ENCODE results near the gene EDDM3A. TPM values are rescaled to one million over a fixed set of nuclear protein-coding genes. Genes with fewer than 3 reads are reported as not detected.
A peak's percentile ranks its signal among the peaks of the same experiment; 100 is the strongest.

EDDM3A gene
- total and polyA plus RNA-seq, 10 of the 15 experiments (the other 5 are each of a cell fraction or from before 2014, with no cell fraction given): not detected

GRCh38 chr14:20751963-20752562, 6.4 kb downstream of the EDDM3A start:
- TF ChIP-seq CBX5 (IDR thresholded peaks at IDR 0.05; ENCODE audit: low read depth) (0 out of 2 replicates have a peak, but pooled peaks have one; percentile 36), PBX3 (IDR thresholded peaks at IDR 0.05; ENCODE audit: insufficient replicate concordance, low read depth, low read length) (no peak)
- intact Hi-C loops (cut with micrococcal nuclease; ENCODE audit: unreplicated experiment) (no loop called here), in situ Hi-C loops (cut with MboI) (no loop called here)
- no peak for FAIRE-seq
- Histone ChIP-seq H3K79me2 (ENCODE audit: control insufficient read depth, insufficient read depth, low read length) (no peaks in the 10 kb centered on the region), H2AFZ (ENCODE audit: control insufficient read depth, low read depth, low read length) (no peak overlapping the region), H3K27me3 (replicated peaks in 1 of 2; ENCODE audit: control insufficient read depth in 2 of 2, insufficient read depth in 2 of 2, low read length in 1 of 2) (no peaks in the 10 kb centered on the region), H3K27ac (ENCODE audit: control insufficient read depth, insufficient read depth) (no peak overlapping the region), H3K4me3 (no peak overlapping the region), H3K36me3 (ENCODE audit: control insufficient read depth in 2 of 2, insufficient read depth in 2 of 2, low read length in 1 of 2) (no peaks in the 10 kb centered on the region), H3K4me1 (ENCODE audit: control insufficient read depth, insufficient read depth, low read length) (no peaks in the 10 kb centered on the region), H3K9ac (ENCODE audit: control insufficient read depth, insufficient read depth, low read length) (no peak overlapping the region), H4K20me1 (ENCODE audit: control insufficient read depth, insufficient read depth) (no peaks in the 10 kb centered on the region), H3K4me2 (ENCODE audit: control insufficient read depth, insufficient read depth) (no peak overlapping the region), H3K9me3 (replicated peaks; ENCODE audit: control insufficient read depth, insufficient read depth, low read length) (peaks cover 9% of the 10 kb centered on the region; the same call in 2 of the 3 replicates)
- POLR2A ChIA-PET: no interaction called here
- DNase-seq (ENCODE audit: low read depth, low spot score): no peak
- CTCF ChIA-PET: no interaction called here
- BruUV-seq (replicated peaks): no TSS peak
- WGBS (ENCODE audit: insufficient coverage, insufficient replicate concordance, low lambda C conversion rate, missing lambda C conversion rate): 43% methylated on average over 5 of the region's 5 CpGs
- RAD21 ChIA-PET (ENCODE audit: unreplicated experiment): no interaction called here
- ATAC-seq: no peak
- SMC1A ChIA-PET (ENCODE audit: uncharacterized antibody, unreplicated experiment): no interaction called here

GRCh38 chr14:20754308-20754707, 8.6 kb downstream of the EDDM3A start:
- no peak overlapping the region for H3K4me3 ChIP-seq
- FAIRE-seq: no peak

More at GRCh38 chr14:20754308-20754707, 8.6 kb downstream of the EDDM3A start:
- DNase-seq (ENCODE audit: low read depth, low spot score): no peak
- H4K20me1 ChIP-seq (ENCODE audit: control insufficient read depth, insufficient read depth): no peaks in the 10 kb centered on the region
- H3K27ac ChIP-seq (ENCODE audit: control insufficient read depth, insufficient read depth): no peak overlapping the region
- ChIA-PET RAD21 (ENCODE audit: unreplicated experiment) (no interaction called here), POLR2A (no interaction called here), SMC1A (ENCODE audit: uncharacterized antibody, unreplicated experiment) (no interaction called here), CTCF (interaction anchor here (0.6 to 1.8 kb wide), 3 partner anchors 101 to 243 kb away, joined by 3 read pairs; no protein-coding TSS in a partner anchor)
- no peaks in the 10 kb centered on the region for H3K4me1 ChIP-seq (ENCODE audit: control insufficient read depth, insufficient read depth, low read length)
- no peaks in the 10 kb centered on the region for H3K36me3 ChIP-seq (ENCODE audit: control insufficient read depth in 2 of 2, insufficient read depth in 2 of 2, low read length in 1 of 2)
- intact Hi-C loops (cut with micrococcal nuclease; ENCODE audit: unreplicated experiment): no loop called here
- H3K9me3 ChIP-seq (replicated peaks; ENCODE audit: control insufficient read depth, insufficient read depth, low read length): peaks cover 9% of the 10 kb centered on the region; the same call in 2 of the 3 replicates
- no peak for TF ChIP-seq SMAD5 (IDR thresholded peaks at IDR 0.05; ENCODE audit: low read depth)
- TF ChIP-seq IRF3 (IDR thresholded peaks at IDR 0.05): no peak
- no peak for TF ChIP-seq DPF2 (IDR thresholded peaks at IDR 0.05)
- no peak for TF ChIP-seq NBN (IDR thresholded peaks at IDR 0.05)
- no peak for TF ChIP-seq SP1 (IDR thresholded peaks at IDR 0.05; ENCODE audit: low read depth, low read length)
- no peak for TF ChIP-seq ZBTB11 (CRISPR knock-in tag; IDR thresholded peaks at IDR 0.05)
- no peak overlapping the region for H2AFZ ChIP-seq (ENCODE audit: control insufficient read depth, low read depth, low read length)
- in situ Hi-C loops (cut with MboI): no loop called here
- ATAC-seq: no peak
- H3K9ac ChIP-seq (ENCODE audit: control insufficient read depth, insufficient read depth, low read length): no peak overlapping the region
- 56% methylated on average over 2 of the region's 2 CpGs for WGBS (ENCODE audit: insufficient coverage, insufficient replicate concordance, low lambda C conversion rate, missing lambda C conversion rate)
- no TSS peak for BruUV-seq (replicated peaks)
- no peaks in the 10 kb centered on the region for H3K79me2 ChIP-seq (ENCODE audit: control insufficient read depth, insufficient read depth, low read length)
- no peak overlapping the region for H3K4me2 ChIP-seq (ENCODE audit: control insufficient read depth, insufficient read depth)
- no peaks in the 10 kb centered on the region for H3K27me3 ChIP-seq (replicated peaks in 1 of 2; ENCODE audit: control insufficient read depth in 2 of 2, insufficient read depth in 2 of 2, low read length in 1 of 2)

All from GM12878 (cell line).